Pons (tissue), 1 donor: ENCODE data around the gene USP14.
A peak's percentile ranks its signal among the peaks of the same experiment; 100 is the strongest.

Source experiments
- DNase-seq: peaks from one replicate; pipeline ENCODE4 v3.0.0-alpha.2; 2016; ENCODE audit warnings: low spot score

The USP14 gene

GRCh38 chr18:227902-228301 lies 69.5 kb downstream of the USP14 start:
- DNase-seq = no peak

GRCh38 chr18:228586-228985 lies 70.2 kb downstream of the USP14 start:
- DNase-seq = no peak

- DNase-seq = no peak
These were observed 73.2 kb downstream of the USP14 start for GRCh38 chr18:231563-231962.

GRCh38 chr18:240175-240574 lies 81.8 kb downstream of the USP14 start:
- DNase-seq = no peak

GRCh38 chr18:245282-245847 lies 87.0 kb downstream of the USP14 start:
- peak; percentile 32 for DNase-seq

- DNase-seq = no peak
These were observed 89.7 kb downstream of the USP14 start for GRCh38 chr18:248053-248452.

GRCh38 chr18:250685-251084 lies 92.3 kb downstream of the USP14 start:
- DNase-seq = no peak

- no peak for DNase-seq
These were observed 93.2 kb downstream of the USP14 start for GRCh38 chr18:251572-251971.

GRCh38 chr18:253121-253520 lies 94.8 kb downstream of the USP14 start:
- DNase-seq = no peak

- DNase-seq = no peak
These were observed 96.8 kb downstream of the USP14 start for GRCh38 chr18:255171-255570.

GRCh38 chr18:260547-260946 lies 102.2 kb downstream of the USP14 start:
- DNase-seq = no peak

GRCh38 chr18:261398-262073 lies 103.2 kb downstream of the USP14 start:
- no peak for DNase-seq
